Measurements from ENCODE around the gene TPH1.
"Not testable (repeated sequence)": the region's sequence is repeated elsewhere in the genome, so short reads cannot be mapped to it uniquely, and the experiment has no call there.

The TPH1 gene

DNA sequence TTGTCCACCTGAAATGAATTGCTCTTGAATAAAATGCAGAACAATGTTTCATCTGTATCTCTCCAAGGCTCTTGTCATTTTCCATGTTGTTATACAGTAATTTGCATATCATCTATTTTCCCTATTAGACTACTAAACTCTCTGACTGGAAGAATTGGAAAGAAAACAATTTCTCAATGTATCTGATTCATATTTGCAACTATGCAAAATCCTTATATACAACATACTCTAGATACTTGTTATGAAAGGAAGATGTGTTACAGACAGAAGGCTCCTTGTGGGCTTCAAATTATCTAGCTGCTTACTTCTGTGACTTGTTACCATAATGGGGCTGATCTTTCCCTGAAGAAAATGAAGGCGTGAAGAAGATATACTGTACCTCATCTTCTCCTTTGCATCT lies 23.6 kb downstream of the TPH1 start:
- DNase-seq (ENCODE audit: low read depth in 2 of 2): no peak

DNA sequence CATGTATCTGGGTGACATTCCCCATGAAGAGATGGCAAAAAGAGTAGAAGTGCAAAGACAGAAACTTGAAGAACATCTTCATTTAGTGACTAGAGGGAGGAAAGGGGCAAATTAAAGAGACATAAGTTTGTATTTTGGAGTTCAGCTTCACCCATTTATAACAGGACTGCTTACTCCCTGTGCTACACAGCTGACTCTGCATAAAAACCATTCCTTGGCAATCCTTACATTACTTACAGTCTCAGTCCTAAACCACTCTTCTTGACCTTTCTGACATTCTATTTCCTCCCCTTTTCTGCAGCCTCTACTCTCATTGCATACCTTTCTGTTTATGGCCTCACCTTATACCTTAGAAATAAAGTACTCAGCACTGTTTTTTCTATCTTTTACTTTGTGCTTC lies 26.4 kb downstream of the TPH1 start:
- no peak for DNase-seq (ENCODE audit: low read depth in 2 of 2)

DNA sequence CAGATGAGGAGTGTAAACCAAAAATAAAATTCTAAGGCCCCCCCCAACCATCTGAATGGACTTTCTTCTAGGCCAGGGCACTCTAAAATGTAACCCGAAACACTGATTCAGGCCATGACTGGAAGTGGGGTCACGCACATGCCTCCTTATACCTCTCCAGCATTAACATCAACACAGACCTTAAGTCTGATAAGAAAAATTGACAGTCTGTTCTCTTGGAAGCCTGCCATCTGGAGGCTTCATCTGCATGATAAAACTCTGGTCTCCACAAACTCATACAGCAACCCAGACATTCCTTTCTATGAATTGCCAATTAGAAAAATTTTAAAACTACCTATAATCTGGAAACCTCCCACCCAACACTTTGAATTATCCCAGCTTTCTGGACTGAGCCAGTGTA lies 29.3 kb downstream of the TPH1 start:
- DNase-seq (ENCODE audit: low read depth in 2 of 2): no peak

DNA sequence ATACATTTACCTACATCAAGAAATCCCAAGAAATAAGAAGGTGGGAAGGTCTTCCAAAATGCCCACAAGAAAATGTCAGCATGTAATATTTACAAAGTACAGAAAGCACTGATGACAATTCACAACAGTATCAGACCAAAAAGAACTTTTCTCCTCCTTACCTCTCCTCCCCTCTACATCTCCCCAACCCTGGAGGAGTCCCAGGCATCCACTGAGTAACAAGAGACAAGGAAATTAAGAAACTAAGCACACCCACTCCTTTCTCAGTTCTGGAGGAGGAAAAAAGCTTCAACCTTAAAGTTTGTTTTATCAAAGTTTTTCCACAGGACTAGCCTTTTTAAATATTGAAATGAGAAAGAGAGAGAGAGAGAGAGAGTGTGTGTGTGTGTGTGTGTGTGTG lies 31.2 kb downstream of the TPH1 start:
- no peak for DNase-seq (ENCODE audit: low read depth in 2 of 2)

DNA sequence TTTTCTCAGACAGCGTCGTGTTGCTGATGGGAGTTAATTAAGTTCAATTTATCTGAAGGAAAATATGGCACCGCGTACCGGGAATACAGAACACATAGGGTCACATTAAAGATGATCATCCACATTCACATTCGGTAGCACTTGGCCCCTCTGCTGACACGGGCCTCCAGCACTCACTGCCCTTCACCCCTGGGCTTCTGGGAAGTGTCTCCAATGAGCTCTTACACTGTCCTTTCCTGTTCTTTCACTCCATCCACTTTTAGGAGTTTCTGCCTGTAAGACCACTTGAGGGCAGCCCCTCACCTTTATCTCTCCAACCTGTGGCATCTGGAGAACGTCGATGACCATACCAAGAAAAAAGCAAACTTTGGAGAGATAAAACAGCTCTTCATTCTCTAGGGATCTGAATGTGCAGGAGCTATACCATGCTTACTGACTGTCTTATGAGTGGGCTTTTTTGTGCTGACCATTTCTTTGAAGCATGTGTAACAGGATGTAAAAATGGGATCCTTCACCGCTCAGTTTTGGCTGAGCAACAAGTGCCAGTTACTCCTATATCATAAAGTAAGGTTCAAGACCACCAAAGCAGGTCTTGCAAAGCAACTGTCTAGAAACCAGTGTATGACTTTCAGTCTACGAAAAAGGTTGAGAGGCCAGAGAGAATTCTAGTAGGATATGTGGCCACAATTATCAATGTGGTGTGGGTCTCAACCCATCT lies 32.1 kb downstream of the TPH1 start:
- no peak for DNase-seq (ENCODE audit: low read depth in 2 of 2)

DNA sequence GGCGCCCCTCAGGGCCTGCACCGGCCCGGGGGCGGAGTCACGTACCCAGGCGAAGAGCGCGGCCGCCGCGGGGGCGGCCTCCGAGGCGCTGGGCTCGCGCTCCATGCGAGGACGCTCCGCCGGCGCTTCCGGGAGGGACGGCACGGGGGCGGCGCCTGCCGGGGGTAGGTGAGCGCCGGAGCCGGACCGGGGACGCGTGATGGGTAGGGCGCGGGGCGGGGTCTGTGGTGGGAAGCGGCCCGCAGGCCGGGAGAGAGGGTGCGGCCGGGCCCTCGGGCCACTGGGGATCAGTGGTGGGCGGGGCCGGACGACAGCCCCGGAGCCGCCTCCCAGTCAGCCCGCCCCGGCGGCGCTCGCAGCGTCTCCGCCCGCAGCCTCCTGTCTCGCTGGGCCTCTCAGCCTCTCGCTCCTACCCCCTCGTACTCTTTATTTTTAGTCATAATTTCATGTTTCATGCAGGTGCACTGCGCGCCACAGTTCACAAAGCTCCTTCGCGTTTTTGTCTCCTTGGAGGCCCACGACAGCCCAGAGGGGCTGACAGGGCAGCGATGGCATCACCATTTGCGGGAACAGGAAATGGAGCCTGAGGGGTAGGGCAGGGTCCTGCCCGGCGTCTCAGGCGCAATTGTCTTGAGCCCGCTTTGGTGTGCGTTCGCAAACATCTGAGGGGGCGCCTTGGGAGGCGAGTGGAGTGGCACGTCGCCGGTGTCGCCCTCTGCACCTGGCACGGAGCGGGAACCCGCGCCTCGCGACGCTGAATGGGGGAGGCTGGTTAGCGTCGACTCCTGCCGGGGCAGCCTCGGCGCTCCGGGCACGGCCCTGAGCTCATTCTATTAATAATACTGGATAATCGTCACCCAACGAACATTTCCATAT lies 32.9 kb downstream of the TPH1 start, which contains the start of gene SERGEF:
SERGEF (minus strand) TSS at position 142 of the 876 bp plus-strand sequence; CDS start at position 105, 37 bp downstream.
- peak; percentile 85 to 95 for DNase-seq (ENCODE audit: low read depth in 2 of 2)

DNA sequence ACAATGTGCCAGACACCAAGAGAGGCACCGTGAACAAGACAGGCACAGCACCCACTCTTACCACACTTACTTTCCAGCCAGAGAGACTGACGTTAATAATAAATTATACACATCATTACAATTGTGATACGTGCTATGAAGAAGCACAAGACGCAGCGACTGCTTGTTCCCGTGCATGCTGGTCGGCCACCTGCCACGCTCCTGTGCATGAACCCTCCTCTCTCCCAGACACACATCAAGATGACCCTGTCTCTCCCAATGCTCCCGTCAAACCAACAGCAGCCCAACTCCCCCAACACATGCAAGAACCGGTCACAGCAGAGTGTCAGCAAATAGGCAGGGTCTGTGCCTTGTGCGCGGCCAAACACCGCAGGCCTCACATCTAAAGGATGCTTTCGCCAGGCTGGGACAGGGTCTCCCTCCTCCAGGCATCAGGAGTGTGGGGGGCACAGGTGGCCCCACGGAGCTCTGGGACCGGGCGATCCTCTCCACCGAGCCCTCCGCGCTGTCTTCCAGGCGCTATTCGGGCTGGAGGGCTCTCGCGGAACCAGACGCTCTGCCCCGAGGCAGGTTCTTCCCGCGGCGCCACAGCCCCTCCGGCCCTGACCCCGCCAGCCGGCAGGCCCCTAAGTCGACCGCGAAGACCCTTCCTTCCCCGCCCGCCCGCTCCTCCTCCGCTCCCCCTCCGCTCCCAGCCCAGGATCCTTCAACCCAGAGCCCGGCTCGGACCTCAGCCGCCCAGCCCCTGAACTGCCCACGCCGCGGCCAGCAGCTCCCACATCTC lies 33.8 kb downstream of the TPH1 start:
- DNase-seq (ENCODE audit: low read depth in 2 of 2): peak in 1 of 2 experiments; percentile 19

DNA sequence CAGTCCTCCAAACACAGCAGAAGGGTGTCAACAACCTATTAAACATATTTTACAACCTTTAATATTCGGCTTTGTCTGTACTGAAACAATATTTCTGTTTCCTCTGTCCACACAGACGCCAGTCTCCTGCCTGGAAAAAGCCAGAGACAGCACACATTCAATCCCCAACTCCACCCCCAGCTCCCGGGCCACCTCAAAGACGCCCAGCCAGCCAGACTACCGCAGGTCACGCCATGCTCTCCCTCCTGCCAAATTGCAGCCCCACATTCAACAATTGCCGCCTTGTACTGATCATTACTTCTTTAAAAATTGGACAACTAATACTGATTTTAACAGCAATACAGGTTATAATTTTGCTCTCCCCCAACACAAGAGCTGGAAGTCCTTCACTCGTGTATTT lies 34.4 kb downstream of the TPH1 start:
- DNase-seq (ENCODE audit: low read depth in 2 of 2): no peak

DNA sequence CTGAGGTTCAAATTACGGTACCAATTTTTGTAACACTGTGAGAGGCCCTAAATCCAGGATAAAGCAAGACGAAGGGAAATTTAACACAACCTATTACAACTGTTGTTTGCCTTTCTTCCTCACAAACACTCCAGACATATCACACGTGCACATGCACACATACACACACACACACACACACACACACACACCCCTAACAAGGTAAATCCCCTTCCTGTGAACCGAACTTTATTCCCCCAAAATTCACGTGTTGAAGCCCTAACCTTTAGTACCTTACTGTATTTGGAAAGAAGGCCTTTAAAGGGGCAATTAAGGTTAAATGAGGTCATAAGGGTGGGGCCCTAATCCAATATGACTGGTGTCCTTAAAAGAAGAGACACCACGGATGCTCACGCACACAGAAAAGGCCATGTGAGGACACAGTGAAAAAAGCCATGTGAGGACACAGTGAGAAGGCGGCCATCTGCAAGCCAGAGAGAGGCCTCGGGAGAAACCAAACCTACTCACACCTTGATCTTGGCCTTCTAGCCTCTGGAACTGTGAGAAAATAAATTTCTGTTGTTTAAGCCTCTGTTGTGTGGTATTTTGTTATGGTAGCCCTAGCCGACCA lies 35.0 kb downstream of the TPH1 start:
- no peak for DNase-seq (ENCODE audit: low read depth in 2 of 2)

DNA sequence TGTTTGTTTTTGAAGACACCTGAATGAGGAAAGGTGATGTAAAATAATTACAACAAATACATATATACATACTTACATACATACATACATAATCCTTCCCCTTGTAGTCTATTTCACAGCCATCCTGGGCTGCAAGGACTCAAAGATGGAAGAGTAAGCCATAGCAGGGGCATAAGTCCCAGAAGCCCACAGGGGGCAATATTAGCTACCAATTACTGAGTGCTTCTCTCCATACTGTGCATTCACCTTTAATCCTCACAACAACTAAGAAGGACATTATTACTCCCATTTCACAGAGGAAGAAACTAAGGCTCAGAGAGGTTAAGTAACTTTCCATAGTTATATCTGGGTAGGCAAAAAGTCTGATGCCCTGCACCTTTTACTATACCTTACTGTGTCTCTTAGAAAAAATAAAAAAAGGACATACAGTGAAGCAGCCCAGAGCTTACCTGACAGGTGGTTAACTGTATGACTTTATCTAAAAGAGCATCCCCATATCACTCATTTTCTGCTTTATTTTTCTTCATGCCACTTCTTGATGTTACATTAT lies 35.9 kb downstream of the TPH1 start:
- DNase-seq (ENCODE audit: low read depth in 2 of 2): no peak

DNA sequence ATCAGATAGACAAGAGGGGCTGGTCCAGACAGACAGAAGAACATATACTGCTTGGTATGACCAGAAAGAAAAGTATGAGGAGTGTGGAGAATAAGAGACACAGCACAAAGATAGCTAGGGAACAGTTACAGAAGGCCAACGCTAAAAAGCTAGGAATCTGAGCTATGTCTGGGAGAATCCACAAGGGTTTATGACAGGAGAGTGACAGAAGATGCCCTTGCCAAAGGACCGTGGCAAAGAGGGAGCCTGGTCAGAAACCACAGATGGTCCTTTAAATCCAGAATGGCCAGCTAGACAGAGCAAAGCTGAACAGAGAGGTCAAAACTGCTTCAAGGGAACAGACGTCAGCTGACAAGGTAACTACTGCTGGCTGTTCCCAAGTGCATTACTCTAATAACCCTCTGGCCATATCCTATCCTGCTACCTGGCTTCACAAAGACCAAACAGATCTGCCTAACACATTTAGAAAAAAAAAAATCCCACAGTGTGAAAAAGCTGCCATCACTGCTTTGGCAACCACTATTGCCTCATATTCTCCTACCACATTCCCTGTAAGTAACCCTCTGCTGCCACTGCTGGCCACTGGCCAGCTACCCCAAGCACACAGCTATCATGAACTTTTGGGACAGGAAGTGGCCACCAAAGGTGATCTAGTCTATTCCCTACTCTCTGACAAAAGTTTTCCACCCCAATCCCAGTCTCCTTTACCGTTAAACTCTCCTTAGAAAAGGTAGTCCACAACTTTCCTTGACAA lies 40.5 kb downstream of the TPH1 start:
- DNase-seq (ENCODE audit: low read depth in 2 of 2): no peak

DNA sequence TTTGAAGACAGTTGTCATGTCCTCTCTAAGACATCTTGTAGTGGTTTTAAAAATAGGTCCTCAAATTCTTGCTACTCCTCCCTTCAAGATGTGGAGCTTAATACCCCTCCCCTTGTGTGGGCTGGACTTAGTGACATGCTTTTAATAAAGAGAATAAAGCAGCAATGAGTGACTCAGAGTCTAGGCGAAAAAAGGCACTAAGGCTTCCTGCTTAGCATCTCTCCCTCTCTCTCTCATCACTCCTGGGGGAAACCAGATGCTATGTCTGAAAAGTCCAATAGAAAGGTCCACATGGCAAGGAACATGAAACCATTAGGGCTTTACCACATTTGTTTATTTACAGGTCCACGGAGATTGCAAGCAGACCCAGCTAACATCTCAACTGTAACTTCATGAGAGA lies 44.9 kb downstream of the TPH1 start:
- DNase-seq (ENCODE audit: low read depth in 2 of 2): no peak

DNA sequence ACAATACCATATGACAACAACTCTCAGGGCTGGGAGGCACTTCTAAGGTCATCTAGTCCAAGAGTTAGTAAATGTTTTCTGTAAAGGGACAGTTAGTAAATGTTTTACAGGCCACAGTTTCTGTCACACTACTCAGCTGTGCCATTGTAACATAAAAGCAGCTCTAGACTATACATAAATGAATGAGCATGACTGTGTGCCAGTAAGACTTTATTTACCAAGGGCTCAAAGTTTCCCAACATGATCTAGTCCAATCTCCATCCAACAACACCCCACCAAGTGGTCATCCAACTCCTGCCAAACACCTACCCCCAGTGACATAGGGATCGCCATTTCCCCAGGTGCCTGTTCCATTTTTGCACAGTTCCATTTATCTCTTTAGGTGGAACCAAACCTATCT lies 45.3 kb downstream of the TPH1 start:
- DNase-seq (ENCODE audit: low read depth in 2 of 2): no peak

DNA sequence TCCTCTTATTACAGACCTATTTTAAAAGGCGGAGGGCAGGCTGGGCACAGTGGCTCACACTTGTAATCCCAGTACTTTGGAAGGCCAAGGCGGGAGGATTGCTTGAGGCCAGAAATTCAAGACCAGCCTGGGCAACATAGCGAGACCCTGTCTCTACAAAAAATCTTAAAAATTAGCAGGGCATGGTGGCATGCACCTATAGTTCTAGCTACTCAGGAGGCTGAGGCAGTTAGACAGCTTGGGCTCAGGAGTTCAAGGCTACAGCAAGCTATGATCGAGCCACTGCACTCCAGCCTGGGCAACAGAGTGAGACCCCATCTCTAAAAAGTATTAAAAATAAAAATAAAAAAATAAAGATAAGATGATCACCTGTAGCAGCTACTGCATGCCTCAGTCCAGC lies 45.9 kb downstream of the TPH1 start:
- not testable (repeated sequence) for DNase-seq (ENCODE audit: low read depth in 2 of 2)
